SK-N-MC (cell line): ENCODE data around the gene MTUS2.

Source experiments
- EZH2 ChIP-seq: fragments of 200-600 bp; sonication (generic); IDR thresholded peaks from one replicate; pipeline ENCODE4 v1.6.1; 2017; ENCODE audit warnings: antibody characterized with exemption
- POLR2AphosphoS5 ChIP-seq: IDR thresholded peaks from 2 replicates; pipeline ENCODE4 v1.6.1; 2012; ENCODE audit warnings: mild to moderate bottlenecking, low read depth, low read length, borderline replicate concordance

- no peak for TF ChIP-seq EZH2
- no peak for TF ChIP-seq POLR2AphosphoS5
Measured at GRCh38 chr13:29464105-29464679, 644.1 kb downstream of the MTUS2 start.
